ENCODE measurements around the gene MICALL2. TPM values are rescaled to one million over a fixed set of nuclear protein-coding genes. Genes with fewer than 3 reads are reported as not detected.

MICALL2 gene
- polyA plus RNA-seq, 2 donors = 20.9 to 50.7 TPM

- Histone ChIP-seq H3K27me3 (ENCODE audit: control insufficient read depth in 1 of 2, insufficient read depth in 2 of 2, low read length in 2 of 2) (no peaks in the 10 kb centered on the region), H3K36me3 (ENCODE audit: control insufficient read depth in 2 of 2, insufficient read depth in 2 of 2, low read length in 1 of 2) (peaks cover 0 to 37% of the 10 kb centered on the region in 2 donors), H3K4me1 (ENCODE audit: control insufficient read depth in 2 of 2, insufficient read depth in 2 of 2, low read length in 1 of 2) (no peaks in the 10 kb centered on the region), H3K9me3 (ENCODE audit: control insufficient read depth in 2 of 2, insufficient read depth in 1 of 2, low read depth in 1 of 2, low read length in 1 of 2) (peaks cover 0 to 5% of the 10 kb centered on the region in 2 donors), H3K4me3 (ENCODE audit: low read depth in 1 of 2, low read length in 2 of 2) (no peak overlapping the region), H3K27ac (ENCODE audit: low read depth in 2 of 2, low read length in 1 of 2) (no peak overlapping the region)
- WGBS, 2 donors = 87 to 89% methylated on average over 15 of the region's 15 CpGs
Observed at GRCh38 chr7:1438821-1439220, 20.4 kb downstream of the MICALL2 start.

- Histone ChIP-seq H3K4me3 (ENCODE audit: low read depth in 1 of 2, low read length in 2 of 2) (no peak overlapping the region), H3K4me1 (ENCODE audit: control insufficient read depth in 2 of 2, insufficient read depth in 2 of 2, low read length in 1 of 2) (no peaks in the 10 kb centered on the region), H3K36me3 (ENCODE audit: control insufficient read depth in 2 of 2, insufficient read depth in 2 of 2, low read length in 1 of 2) (peaks cover 0 to 37% of the 10 kb centered on the region in 2 donors), H3K27me3 (ENCODE audit: control insufficient read depth in 1 of 2, insufficient read depth in 2 of 2, low read length in 2 of 2) (no peaks in the 10 kb centered on the region), H3K27ac (ENCODE audit: low read depth in 2 of 2, low read length in 1 of 2) (no peak overlapping the region), H3K9me3 (ENCODE audit: control insufficient read depth in 2 of 2, insufficient read depth in 1 of 2, low read depth in 1 of 2, low read length in 1 of 2) (peaks cover 0 to 5% of the 10 kb centered on the region in 2 donors)
- 91 to 92% methylated on average over 7 to 10 of the region's 10 CpGs for WGBS, 2 donors
Observed at GRCh38 chr7:1438208-1438607, 21.1 kb downstream of the MICALL2 start.

- H3K27me3 ChIP-seq (ENCODE audit: control insufficient read depth in 1 of 2, insufficient read depth in 2 of 2, low read length in 2 of 2) = no peaks in the 10 kb centered on the region
- no peak overlapping the region for H3K4me3 ChIP-seq (ENCODE audit: low read depth in 1 of 2, low read length in 2 of 2)
- H3K9me3 ChIP-seq (ENCODE audit: control insufficient read depth in 2 of 2, insufficient read depth in 1 of 2, low read depth in 1 of 2, low read length in 1 of 2) = peaks cover 0 to 5% of the 10 kb centered on the region in 2 donors
- 91% methylated on average over 39 to 43 of the region's 43 CpGs for WGBS, 2 donors
- H3K4me1 ChIP-seq (ENCODE audit: control insufficient read depth in 2 of 2, insufficient read depth in 2 of 2, low read length in 1 of 2) = peaks cover 0 to under 1% of the 10 kb centered on the region in 2 donors
- no peak overlapping the region for H3K27ac ChIP-seq (ENCODE audit: low read depth in 2 of 2, low read length in 1 of 2)
- peaks cover 0 to 37% of the 10 kb centered on the region in 2 donors for H3K36me3 ChIP-seq (ENCODE audit: control insufficient read depth in 2 of 2, insufficient read depth in 2 of 2, low read length in 1 of 2)
Observed at GRCh38 chr7:1437155-1437880, 22.0 kb downstream of the MICALL2 start.

GRCh38 chr7:1436608-1437007 is 22.7 kb downstream of the MICALL2 start:
- H3K27me3 ChIP-seq (ENCODE audit: control insufficient read depth in 1 of 2, insufficient read depth in 2 of 2, low read length in 2 of 2) = no peaks in the 10 kb centered on the region
- H3K4me1 ChIP-seq (ENCODE audit: control insufficient read depth in 2 of 2, insufficient read depth in 2 of 2, low read length in 1 of 2) = peaks cover 0 to 2% of the 10 kb centered on the region in 2 donors
- no peak overlapping the region for H3K4me3 ChIP-seq (ENCODE audit: low read depth in 1 of 2, low read length in 2 of 2)
- peaks cover 0 to 5% of the 10 kb centered on the region in 2 donors for H3K9me3 ChIP-seq (ENCODE audit: control insufficient read depth in 2 of 2, insufficient read depth in 1 of 2, low read depth in 1 of 2, low read length in 1 of 2)
- WGBS, 2 donors = 92 to 93% methylated on average over 20 of the region's 20 CpGs
- H3K27ac ChIP-seq (ENCODE audit: low read depth in 2 of 2, low read length in 1 of 2) = no peak overlapping the region
- peaks cover 0 to 32% of the 10 kb centered on the region in 2 donors for H3K36me3 ChIP-seq (ENCODE audit: control insufficient read depth in 2 of 2, insufficient read depth in 2 of 2, low read length in 1 of 2)

GRCh38 chr7:1434891-1435670 is 24.2 kb downstream of the MICALL2 start:
- no peak overlapping the region for H3K4me3 ChIP-seq (ENCODE audit: low read depth in 1 of 2, low read length in 2 of 2)
- peaks cover 0 to 2% of the 10 kb centered on the region in 2 donors for H3K4me1 ChIP-seq (ENCODE audit: control insufficient read depth in 2 of 2, insufficient read depth in 2 of 2, low read length in 1 of 2)
- peaks cover 0 to 5% of the 10 kb centered on the region in 2 donors for H3K9me3 ChIP-seq (ENCODE audit: control insufficient read depth in 2 of 2, insufficient read depth in 1 of 2, low read depth in 1 of 2, low read length in 1 of 2)
- 84 to 92% methylated on average over 18 to 22 of the region's 22 CpGs for WGBS, 2 donors
- H3K27me3 ChIP-seq (ENCODE audit: control insufficient read depth in 1 of 2, insufficient read depth in 2 of 2, low read length in 2 of 2) = no peaks in the 10 kb centered on the region
- no peak overlapping the region for H3K27ac ChIP-seq (ENCODE audit: low read depth in 2 of 2, low read length in 1 of 2)
- peaks cover 0 to 23% of the 10 kb centered on the region in 2 donors for H3K36me3 ChIP-seq (ENCODE audit: control insufficient read depth in 2 of 2, insufficient read depth in 2 of 2, low read length in 1 of 2)

- peaks cover 0 to 2% of the 10 kb centered on the region in 2 donors for H3K4me1 ChIP-seq (ENCODE audit: control insufficient read depth in 2 of 2, insufficient read depth in 2 of 2, low read length in 1 of 2)
- peaks cover 0 to 2% of the 10 kb centered on the region in 2 donors for H3K9me3 ChIP-seq (ENCODE audit: control insufficient read depth in 2 of 2, insufficient read depth in 1 of 2, low read depth in 1 of 2, low read length in 1 of 2)
- peaks cover 0 to 16% of the 10 kb centered on the region in 2 donors for H3K36me3 ChIP-seq (ENCODE audit: control insufficient read depth in 2 of 2, insufficient read depth in 2 of 2, low read length in 1 of 2)
- no peak overlapping the region for H3K27ac ChIP-seq (ENCODE audit: low read depth in 2 of 2, low read length in 1 of 2)
- no peak overlapping the region for H3K4me3 ChIP-seq (ENCODE audit: low read depth in 1 of 2, low read length in 2 of 2)
- no peaks in the 10 kb centered on the region for H3K27me3 ChIP-seq (ENCODE audit: control insufficient read depth in 1 of 2, insufficient read depth in 2 of 2, low read length in 2 of 2)
- WGBS, 2 donors = 88 to 92% methylated on average over 35 of the region's 35 CpGs
Observed at GRCh38 chr7:1434165-1434718, 25.0 kb downstream of the MICALL2 start.

- peaks cover 0 to 2% of the 10 kb centered on the region in 2 donors for H3K4me1 ChIP-seq (ENCODE audit: control insufficient read depth in 2 of 2, insufficient read depth in 2 of 2, low read length in 1 of 2)
- H3K27me3 ChIP-seq (ENCODE audit: control insufficient read depth in 1 of 2, insufficient read depth in 2 of 2, low read length in 2 of 2) = no peaks in the 10 kb centered on the region
- no peak overlapping the region for H3K27ac ChIP-seq (ENCODE audit: low read depth in 2 of 2, low read length in 1 of 2)
- H3K9me3 ChIP-seq (ENCODE audit: control insufficient read depth in 2 of 2, insufficient read depth in 1 of 2, low read depth in 1 of 2, low read length in 1 of 2) = no peaks in the 10 kb centered on the region
- H3K4me3 ChIP-seq (ENCODE audit: low read depth in 1 of 2, low read length in 2 of 2) = no peak overlapping the region
- 71 to 73% methylated on average over 25 of the region's 25 CpGs for WGBS, 2 donors
- peaks cover 0 to 11% of the 10 kb centered on the region in 2 donors for H3K36me3 ChIP-seq (ENCODE audit: control insufficient read depth in 2 of 2, insufficient read depth in 2 of 2, low read length in 1 of 2)
Observed at GRCh38 chr7:1433128-1433920, 25.9 kb downstream of the MICALL2 start.

GRCh38 chr7:1432411-1433082 is 26.7 kb downstream of the MICALL2 start:
- peaks cover 0 to 2% of the 10 kb centered on the region in 2 donors for H3K4me1 ChIP-seq (ENCODE audit: control insufficient read depth in 2 of 2, insufficient read depth in 2 of 2, low read length in 1 of 2)
- H3K36me3 ChIP-seq (ENCODE audit: control insufficient read depth in 2 of 2, insufficient read depth in 2 of 2, low read length in 1 of 2) = peaks cover 0 to 6% of the 10 kb centered on the region in 2 donors
- H3K9me3 ChIP-seq (ENCODE audit: control insufficient read depth in 2 of 2, insufficient read depth in 1 of 2, low read depth in 1 of 2, low read length in 1 of 2) = no peaks in the 10 kb centered on the region
- H3K27me3 ChIP-seq (ENCODE audit: control insufficient read depth in 1 of 2, insufficient read depth in 2 of 2, low read length in 2 of 2) = no peaks in the 10 kb centered on the region
- H3K27ac ChIP-seq (ENCODE audit: low read depth in 2 of 2, low read length in 1 of 2) = no peak overlapping the region
- WGBS, 2 donors = 12 to 17% methylated on average over 28 to 30 of the region's 30 CpGs
- H3K4me3 ChIP-seq (ENCODE audit: low read depth in 1 of 2, low read length in 2 of 2) = no peak overlapping the region
